GM18502 (cell line): ENCODE results near the gene RASAL1.
"Not testable (repeated sequence)": the region's sequence is repeated elsewhere in the genome, so short reads cannot be mapped to it uniquely, and the experiment has no call there.

Experiments
- ATAC-seq: cut with Tn5 transposase; IDR thresholded peaks from one replicate; pipeline ENCODE4 v1.9.1; 2021; ENCODE audit warnings: mild to moderate bottlenecking; ENCODE audit not compliant: unreplicated experiment, poor library complexity

The RASAL1 gene

DNA sequence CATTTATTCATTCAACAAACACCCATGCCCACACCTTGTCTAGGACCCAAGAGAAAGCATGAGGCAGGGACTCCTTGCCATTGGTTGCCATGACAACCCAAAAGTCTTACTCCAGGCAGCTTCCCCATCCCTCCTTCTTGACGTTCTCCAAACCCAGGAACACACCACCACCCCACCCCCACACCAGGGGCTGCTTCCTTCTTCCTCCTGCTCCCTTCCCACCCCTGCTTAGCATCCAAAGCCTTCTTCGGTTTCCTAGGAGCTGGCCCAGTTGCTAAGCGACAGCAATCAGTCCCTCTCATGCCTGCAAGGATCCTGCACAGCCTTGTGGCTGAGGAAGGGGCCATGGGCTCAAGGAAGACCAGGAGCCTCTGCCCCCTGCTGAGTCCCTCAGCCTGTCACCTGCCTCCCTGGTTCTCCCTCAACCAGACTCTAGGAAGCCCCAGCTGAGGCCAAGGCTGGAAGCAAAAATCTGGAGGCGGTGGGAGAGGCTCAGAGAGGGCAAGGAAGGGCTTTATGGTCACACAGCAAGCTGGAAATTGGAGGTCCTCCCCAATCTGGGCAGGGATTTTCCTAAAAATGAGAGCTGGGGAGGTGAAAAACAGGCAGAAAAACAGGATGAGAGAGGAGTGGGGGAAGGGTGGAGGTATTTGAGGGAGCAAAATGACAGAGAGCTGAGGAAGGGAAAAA is 15.4 kb downstream of the RASAL1 start:
- ATAC-seq = no peak

DNA sequence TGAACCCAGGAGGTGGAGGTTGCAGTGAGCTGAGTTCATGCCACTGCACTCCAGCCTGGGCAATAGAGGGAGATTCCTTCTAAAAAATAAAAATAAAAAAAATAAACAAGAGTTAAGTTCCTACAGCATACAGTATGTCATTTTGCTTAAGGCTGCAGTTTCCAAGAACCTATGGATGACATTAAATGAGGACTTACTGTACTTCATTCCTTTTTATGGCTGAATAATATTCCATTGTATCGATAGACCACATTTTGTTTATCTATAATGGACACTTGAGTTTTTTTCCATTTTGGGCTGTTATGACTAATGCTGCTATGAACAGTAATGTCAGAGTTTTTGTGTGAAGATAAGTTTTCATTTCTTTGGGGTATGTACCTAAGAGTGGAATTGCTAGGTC is 17.4 kb downstream of the RASAL1 start:
- ATAC-seq = no peak

DNA sequence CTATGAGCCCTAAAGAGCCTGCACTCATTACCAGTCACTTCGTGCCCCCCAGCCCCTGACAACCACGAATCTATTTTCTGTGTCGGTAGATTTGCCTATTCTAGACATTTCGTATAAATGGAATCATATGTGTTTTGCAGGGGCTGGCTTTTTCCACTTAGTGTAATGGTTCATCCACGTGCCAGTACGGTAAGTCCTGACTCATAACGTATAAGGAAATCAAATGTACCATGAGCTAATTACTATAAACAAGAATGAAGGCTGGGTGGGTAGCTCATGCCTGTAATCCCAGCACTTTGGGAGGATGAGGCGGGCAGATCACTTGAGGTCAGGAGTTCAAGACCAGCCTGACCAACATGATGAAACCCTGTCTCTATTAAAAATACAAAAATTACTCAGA is 17.9 kb downstream of the RASAL1 start:
- not testable (repeated sequence) for ATAC-seq

DNA sequence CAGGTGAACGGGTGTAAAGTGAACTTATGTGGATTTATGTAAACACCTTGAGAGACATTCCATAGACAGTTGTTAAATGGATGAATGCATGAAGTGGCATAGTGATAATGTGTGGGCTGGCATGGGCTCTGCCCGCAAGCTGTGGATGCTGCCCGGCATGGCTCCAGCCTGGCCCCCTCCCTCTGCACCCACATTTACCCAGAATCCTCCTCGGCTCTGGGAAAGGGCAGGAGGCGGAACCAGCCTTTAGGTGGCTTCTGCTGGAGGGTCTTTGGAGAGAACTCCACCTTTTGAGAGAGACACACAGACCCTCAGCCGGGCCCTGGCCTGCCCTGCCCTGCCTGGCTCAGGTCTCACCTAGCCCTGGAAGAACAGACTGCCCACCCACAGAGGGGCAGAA is 18.7 kb downstream of the RASAL1 start:
- ATAC-seq = no peak

DNA sequence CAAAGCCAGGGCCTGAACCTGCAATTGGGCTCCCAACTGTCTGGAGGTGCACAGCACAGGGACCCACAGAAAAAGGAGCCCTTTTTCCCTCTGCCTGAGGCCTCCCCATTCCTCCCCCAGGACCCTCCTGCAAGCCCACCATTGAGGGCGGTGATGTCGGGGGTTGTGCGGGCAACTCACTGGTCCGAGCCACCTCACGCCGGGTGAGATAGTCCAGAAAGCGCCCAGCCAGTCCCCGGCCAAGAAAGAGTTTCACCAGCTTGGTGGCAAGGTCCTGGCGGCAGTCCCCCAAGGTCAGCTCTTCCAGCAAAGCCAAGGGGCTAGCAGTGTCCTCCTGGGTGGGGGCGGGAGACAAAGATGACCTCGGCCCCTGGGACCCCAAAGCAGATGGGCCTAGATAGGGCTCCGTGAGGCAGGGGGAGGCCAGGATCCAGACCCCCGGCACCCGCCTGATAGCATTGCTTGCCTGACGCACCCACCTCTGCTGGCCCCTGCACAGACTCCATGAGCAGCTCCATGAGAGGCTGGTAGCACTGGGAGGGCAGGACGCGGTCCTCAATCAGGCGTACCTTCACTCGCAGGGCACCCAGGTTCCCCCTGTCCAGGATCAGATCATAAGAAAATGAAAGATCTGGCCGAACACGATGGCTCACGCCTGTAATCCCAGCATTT is 20.0 kb downstream of the RASAL1 start:
- no peak for ATAC-seq

DNA sequence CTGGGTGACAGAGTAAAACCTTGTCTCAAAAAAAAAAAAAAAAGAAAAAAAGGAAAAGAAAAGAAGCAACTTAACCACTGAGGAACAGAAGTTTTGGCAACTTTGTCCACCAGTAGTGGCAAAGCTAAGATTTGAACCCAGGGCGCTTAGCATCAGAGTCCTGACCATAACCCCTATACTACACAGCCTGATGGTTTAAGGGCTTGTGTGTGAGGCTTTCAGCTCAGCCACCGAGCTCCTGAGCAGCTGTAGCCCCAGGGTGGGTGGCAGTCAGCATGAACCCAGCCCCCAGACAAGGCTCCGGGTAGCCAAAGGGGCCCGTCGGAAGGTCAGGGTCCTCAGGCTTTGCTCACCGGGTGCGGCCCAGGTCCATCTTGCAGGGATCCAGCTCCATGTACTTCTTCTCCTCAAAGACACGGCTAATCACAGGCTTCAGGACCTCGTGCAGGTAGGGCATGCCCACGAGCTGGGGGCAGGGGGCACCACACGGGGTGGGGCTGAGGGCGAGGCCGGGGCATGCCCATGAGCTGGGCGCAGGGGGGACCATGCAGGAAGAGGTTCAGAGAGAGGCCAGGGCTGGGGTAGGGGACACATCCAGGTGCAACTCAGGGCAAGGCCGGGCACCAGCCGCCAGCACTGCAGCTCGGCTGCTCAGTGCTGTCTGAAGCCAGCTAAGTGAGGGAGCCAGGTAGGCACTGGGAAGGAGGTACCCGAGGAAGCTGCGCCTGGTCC is 20.9 kb downstream of the RASAL1 start:
- no peak for ATAC-seq

DNA sequence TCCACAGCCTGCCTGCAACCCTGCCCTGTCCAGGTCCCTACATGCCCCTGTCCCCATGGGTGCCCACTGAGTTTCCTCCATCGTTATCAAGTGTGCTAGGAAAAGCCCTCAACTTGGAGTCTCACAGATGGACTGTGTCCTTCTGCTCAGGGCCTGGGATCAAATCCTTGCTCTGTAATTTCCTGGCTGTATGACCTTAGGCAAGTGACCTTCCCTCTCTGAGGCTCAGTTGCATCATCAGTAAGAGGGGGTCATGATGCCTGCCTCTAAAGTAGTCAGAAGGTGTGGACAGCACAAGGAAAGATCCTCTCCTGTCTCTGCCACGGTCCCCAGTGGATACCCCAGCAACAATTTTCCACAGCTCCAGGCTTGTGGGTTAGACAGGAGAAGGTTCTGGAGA is 22.2 kb downstream of the RASAL1 start:
- no peak for ATAC-seq

DNA sequence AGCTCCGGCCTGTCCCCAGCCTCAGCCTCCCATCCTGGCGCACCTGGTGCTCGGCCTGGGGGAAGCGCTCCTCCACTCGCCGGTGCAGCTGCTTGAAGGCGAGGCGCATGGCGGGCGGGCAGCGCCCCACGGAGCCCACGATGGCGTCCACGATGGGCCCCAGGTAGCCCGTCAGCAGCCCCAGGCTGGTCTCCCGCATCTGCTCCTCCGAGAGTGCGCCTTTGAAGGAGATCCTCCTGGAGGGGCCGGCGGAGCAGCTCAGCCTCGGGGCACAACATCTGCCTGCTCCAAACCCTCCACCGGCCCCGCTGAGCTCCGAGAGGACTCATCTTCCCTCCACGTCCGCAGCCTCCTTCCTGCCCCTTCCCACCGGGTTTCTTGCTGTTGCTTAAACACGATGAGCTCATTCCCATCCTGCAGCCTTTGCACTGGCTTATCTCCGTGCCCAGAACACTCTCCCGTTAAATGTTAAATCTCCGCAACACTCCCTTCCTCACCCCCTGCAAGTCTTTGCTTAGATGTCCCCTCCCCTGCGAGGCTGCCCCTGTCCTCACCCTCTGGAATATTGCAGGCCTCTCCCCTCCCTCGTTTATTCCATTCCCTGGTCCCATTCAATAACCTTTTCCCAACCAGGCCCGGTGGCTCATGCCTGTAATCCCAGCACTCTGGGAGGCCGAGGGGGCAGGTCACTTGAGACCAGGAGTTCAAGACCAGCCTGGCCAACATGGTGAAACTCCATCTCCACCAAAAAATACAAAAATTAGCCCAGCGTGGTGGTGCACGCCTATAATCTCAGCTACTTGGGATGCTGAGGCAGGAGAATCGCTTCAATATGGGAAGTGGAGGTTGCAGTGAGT is 23.3 kb downstream of the RASAL1 start:
- no peak for ATAC-seq

DNA sequence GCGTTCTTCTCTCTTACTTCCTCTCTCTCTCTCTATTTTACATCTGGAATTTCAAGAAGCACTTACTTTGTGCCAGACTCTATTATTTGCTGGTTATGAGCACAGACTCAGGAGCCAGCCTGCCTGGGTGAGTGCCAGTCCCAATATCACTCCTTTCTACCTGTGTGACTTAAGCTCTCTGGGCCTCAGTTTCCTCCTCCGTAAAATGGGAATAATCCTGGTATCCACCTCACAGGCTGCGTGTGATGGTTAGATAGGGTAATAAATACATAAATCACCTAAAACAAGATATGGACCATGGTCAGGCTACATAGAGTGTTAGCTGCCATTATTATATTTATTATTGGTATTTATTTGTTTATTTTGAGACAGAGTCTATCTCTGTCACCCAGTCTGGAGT is 24.3 kb downstream of the RASAL1 start:
- no peak for ATAC-seq

DNA sequence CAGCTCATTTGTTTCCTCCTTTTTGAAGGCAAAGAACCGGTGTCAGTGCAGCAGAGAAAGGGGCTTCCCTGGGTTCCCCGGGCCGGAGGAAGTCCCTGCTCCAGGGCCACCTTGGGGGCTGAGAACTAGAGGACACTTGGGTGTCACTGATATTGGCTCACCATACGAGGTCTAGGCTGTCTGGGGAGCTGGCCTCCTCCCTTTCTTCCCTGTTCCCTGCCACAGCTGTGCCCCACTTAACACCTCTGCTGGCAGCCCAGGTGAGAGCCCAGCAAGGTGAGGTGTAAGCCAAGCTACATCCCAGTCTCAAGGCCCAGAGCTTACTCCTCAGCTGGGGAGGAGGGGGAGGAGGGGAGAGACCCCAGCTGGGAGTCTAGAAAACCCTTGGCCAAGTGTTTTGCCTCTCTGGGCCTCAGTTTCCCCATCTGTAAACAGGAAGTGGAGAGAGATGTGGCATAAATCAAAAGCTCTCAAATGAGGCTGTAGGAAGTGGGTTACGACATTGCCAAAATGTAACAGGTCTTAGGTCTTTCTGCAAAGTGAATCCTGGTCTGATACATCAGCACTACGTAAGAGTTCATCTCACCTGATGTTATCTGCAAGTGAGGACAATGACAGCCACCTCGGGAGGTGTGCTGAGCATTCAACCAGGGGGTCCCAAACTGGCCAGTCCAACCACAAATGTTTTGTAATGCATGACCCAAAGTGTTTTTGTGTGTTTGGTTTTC is 25.5 kb downstream of the RASAL1 start:
- ATAC-seq = no peak

DNA sequence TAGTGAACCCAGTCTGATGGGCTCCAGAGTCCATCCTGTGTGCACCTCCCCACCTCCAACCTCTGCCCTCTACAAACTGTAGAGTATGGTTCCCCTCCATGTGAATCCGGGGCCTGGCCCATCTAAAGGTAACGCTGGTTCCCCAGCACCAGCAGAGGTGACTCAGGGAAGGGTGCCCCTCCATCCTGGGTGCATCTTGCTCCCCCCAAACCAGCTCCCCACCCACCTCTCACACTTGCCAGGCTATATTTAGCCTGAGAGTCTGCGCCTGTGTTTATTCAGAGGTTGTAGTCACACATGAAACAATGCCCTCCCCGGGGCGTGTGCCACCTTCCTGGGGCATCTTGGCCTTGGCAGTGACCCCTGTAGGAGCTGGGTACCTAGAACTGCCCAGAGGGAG is 26.2 kb downstream of the RASAL1 start:
- no peak for ATAC-seq

DNA sequence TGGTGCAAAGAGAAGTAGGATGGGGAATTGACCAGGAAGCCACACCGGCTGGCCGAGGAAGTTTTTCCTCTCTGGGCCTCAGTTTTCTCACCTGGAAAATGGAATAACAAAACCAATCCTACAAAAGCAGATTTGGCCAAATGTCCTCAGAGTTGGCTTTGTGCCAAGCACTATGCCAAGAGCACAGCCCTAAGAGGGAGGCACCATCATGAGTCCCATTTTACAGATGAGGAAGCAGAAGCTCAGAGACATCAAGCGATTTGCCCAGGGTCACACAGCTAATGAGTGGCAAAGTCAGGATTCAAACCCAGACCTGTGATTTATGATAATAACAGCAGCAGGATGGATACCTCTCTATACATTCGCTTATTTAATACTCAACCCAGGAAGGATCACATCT is 27.3 kb downstream of the RASAL1 start:
- ATAC-seq = no peak

DNA sequence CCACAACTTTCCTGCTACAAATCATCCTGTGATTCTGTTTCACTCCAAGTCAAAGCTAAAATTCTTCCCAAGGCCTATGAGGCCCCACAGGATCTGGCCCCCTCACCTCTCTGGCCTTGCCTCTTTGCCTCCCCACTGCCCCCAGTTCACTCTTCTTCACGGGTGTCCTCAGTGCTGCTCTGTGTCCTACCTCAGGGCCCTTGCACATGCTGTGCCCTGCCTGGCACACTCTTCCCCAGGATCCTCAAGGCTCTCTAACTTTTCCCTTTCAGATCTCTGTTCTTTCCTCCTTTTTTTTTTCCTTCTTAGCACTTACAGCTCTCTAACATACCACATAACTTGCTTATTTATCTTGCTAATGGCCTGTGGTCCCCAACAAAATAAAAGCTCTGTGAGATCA is 29.2 kb downstream of the RASAL1 start:
- ATAC-seq = no peak

DNA sequence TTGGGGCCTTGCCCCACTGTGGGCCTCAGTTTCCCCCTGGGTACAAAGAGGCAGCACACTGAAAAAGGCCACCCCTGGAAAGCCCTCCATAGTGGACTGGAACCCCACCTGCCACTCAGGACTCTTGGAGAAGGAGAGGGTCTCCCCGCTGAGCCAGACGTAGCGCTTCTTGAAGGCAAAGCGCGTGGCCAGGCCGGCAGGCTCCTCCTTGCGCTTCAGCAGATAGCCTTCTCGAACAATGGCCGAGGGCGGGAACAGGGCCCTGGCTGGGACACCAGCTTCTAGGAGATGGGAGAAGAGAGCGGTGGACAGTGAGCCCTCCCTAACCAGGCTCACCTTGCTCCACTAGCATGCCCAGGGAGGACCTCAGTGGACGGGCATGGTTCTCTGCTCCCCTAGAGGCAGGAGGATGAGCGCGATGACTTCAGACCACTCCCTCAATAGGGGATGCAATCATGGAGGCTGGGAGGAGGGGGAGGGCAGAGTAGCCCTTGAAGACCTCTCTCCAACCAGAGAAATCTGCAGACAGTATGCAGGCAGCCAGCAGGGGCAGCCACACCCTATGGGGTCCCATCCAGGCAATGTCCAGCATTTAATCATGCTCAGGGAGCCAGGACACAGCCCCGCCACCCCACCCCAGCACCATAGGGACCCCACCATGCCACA is 29.8 kb downstream of the RASAL1 start:
- ATAC-seq = no peak

DNA sequence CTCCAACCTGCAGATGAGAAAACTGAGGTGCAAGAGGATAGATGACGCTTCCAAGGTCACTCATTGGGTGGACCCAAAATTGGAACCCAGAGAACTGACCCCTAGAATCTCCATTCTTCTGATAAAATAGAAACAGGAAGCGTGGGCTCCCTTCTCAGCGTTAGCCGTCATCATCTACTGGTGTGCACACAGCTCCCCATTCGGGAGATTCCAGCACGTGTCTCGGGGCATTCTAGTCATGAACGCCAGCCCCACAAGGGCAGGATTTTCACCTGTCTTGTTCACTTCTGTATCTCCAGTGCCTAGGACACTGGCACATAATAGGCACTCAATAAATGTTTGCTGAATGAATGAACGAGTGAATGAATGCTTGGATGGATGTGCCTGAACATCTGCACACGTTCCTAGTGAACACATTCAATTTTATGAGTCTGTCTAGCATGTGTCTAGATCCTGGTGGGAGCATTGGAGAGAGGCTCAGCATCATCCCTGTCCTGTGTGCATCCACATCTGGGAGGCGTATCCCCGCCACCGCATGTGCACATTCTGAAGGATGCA is 30.5 kb downstream of the RASAL1 start:
- no peak for ATAC-seq

DNA sequence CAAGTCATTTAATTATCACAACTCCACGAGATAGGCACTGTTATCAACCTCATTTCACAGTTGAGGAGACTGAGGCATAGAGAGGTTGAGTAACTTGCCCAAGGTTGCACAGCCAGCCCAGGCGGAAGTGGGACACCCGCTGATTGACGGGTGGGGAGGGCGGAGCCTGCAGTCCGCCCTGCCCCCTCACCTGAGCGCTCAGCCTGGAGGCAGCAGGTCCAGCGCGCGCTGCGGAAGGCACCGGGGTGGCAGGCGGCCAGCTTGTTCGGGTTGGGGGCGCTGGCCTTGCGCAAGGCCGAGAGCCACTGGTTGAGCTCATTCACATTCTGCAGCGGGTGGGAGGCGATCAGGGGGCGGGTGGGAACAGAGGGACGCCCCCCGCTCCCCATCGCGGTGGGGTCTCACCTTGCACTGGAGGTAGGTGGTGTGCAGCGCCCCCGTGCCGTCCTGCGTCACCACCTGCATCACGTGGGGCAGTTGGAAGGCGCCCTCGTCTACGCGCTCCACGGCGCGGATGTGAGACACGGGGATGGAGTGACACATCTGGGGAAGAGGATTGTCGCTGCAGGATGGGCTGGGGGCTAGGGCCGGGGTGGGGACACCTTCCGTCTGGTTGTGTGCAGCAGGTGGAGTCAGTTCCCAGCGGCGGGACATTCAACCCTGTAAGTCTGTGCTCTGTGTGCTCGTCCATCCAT is 31.7 kb downstream of the RASAL1 start:
- ATAC-seq = no peak

DNA sequence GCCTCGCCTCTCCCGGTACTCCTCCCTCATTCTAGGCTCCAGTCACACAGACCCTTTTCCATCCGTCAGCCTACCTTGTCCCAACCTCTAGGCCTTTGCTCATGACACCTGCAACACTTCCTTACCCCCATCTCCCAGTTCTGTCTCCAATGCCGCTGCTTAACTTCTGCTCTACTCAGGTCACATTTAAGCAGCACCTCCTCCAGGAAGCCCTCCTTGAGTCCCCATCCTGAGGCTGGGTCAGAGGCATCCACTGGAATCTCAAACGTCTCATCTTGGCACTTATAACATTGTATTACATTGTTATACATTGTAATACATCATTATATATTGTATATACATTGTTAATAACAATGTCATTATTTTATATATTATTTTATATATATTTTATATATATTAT is 32.8 kb downstream of the RASAL1 start:
- no peak for ATAC-seq

DNA sequence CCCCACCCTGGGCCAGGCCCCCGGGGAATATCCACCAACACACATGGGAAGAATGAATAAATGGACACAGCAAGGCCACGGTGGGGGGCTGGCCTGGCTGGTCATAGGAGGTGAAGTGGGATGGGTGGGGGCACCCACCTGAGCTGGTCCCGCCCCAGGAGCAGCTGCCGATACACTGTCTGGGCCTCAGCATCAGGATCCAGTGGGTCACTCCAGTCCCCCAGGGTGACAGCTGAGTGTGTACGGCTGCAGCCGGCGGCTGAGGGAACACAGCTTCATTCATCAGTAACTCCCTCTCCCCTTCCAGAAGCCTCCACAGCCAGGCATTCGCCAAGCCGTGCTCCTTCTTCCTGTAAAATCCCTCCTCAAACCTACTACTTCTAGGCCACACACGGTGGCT is 33.8 kb downstream of the RASAL1 start:
- ATAC-seq = no peak

DNA sequence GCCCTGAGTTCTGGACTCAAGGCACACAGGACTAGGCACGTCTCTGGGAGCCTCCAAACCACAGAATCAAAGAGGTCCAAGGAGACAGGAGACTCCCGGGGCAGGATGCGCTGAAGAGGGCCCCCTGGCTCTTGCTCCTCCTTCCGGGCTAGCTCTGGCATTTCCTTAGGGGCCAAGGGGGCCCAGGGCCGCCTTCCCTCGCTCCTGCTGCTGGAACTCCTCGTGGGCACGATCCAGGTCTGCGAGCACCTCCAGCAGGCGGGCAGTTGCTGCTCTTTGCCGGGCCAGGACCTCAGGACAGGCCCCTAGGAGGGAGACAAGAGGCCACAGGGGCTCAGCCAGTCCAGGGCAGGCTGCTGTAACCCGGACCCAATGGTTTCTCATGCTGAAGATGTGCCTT is 35.8 kb downstream of the RASAL1 start:
- ATAC-seq = no peak
